Dermis microvascular lymphatic vessel endothelial cell (primary cell): Measurements from ENCODE around the gene TNS1. TPM values are rescaled to one million over a fixed set of nuclear protein-coding genes. Genes with fewer than 3 reads are reported as not detected.
"Not testable (repeated sequence)": the region's sequence is repeated elsewhere in the genome, so short reads cannot be mapped to it uniquely, and the experiment has no call there.

Source experiments
- DNase-seq, 2 donors: peaks; one replicate each; pipeline versions ENCODE4 v3.0.0 to v3.0.0-alpha.2; 2010; ENCODE audit warnings: low read depth in 2 of 2
- total RNA-seq: library from RNA; depleted of rRNA; stranded (reverse); fragments of >200 nt; gene quantifications from 2 replicates; pipeline ENCODE4 v1.2.1, GENCODE V29; 2014

Gene TNS1
- total RNA-seq, result 21.1 and 50.6 TPM in 2 replicates

- DNase-seq, result no peak
Measured at GRCh38 chr2:218002845-218003180, at the start of gene TNS1. Gene TNS1 (minus strand): TSS chr2:218002995. CDS start chr2:218002872, 123 bp downstream.

GRCh38 chr2:218051903-218052302 lies 49.1 kb upstream of the TNS1 start:
- DNase-seq, result no peak

GRCh38 chr2:218047536-218048225 lies 44.9 kb upstream of the TNS1 start:
- no peak for DNase-seq

- no peak for DNase-seq
Measured at GRCh38 chr2:218046238-218046637, 43.4 kb upstream of the TNS1 start.

GRCh38 chr2:218044599-218044998 lies 41.8 kb upstream of the TNS1 start:
- DNase-seq, result not testable (repeated sequence)

- DNase-seq, result no peak
Measured at GRCh38 chr2:218043701-218044109, 40.9 kb upstream of the TNS1 start.

GRCh38 chr2:218043100-218043499 lies 40.3 kb upstream of the TNS1 start:
- no peak for DNase-seq

GRCh38 chr2:218041302-218042168 lies 38.7 kb upstream of the TNS1 start:
- DNase-seq, result no peak

- DNase-seq, result no peak
Measured at GRCh38 chr2:218040883-218041282, 38.1 kb upstream of the TNS1 start.

- no peak for DNase-seq
Measured at GRCh38 chr2:218039171-218039570, 36.4 kb upstream of the TNS1 start.

- DNase-seq, result no peak
Measured at GRCh38 chr2:218036371-218036770, 33.6 kb upstream of the TNS1 start.

GRCh38 chr2:218035463-218036100 lies 32.8 kb upstream of the TNS1 start:
- no peak for DNase-seq

- DNase-seq, result peak; percentile 12 to 59
Measured at GRCh38 chr2:218034497-218035213, 31.9 kb upstream of the TNS1 start.

- DNase-seq, result no peak
Measured at GRCh38 chr2:218033590-218034496, 31.0 kb upstream of the TNS1 start.

- no peak for DNase-seq
Measured at GRCh38 chr2:218033208-218033589, 30.4 kb upstream of the TNS1 start.

- no peak for DNase-seq
Measured at GRCh38 chr2:218032336-218033171, 29.8 kb upstream of the TNS1 start.

- no peak for DNase-seq
Measured at GRCh38 chr2:218031771-218032257, 29.0 kb upstream of the TNS1 start.

GRCh38 chr2:218031261-218031660 lies 28.5 kb upstream of the TNS1 start:
- DNase-seq, result no peak

- DNase-seq, result no peak
Measured at GRCh38 chr2:218030409-218031195, 27.8 kb upstream of the TNS1 start.
